PC-3 (cell line): ENCODE results near the gene TEKTIP1. TPM values are rescaled to one million over a fixed set of nuclear protein-coding genes. Genes with fewer than 3 reads are reported as not detected.

ENCODE experiments used
- ATAC-seq: fragments of 200-7000 bp; cut with Tn5 transposase; 2 replicates; pipeline ENCODE4 v1.9.1; 2020; ENCODE audit warnings: mild to moderate bottlenecking, moderate library complexity
- BruUV-seq: library from RNA; stranded (reverse); fragments of 400-500 nt; replicated peaks from 2 replicates; lab custom pipeline; 2021; lab: Mats Ljungman, UMichigan
- CTCF ChIA-PET: fragments of 300-600 bp; sonication (Branson Sonifier 250); formaldehyde crosslinking; loops from one replicate; lab custom pipeline; 2022; ENCODE audit warnings: antibody characterized with exemption; lab: Charles Lee
- POLR2A ChIA-PET: fragments of 300-600 bp; sonication (Branson Sonifier 250); formaldehyde crosslinking; loops from one replicate; lab custom pipeline; 2022; ENCODE audit warnings: antibody characterized with exemption; ENCODE audit not compliant: unreplicated experiment; lab: Charles Lee
- DNase-seq: peaks from one replicate; pipeline ENCODE4 v3.0.0-alpha.2; 2015
- H2AFZ ChIP-seq: fragments of 300-600 bp; sonication (generic); 2 replicates; pipeline ENCODE4 v1.6.0; 2016; ENCODE audit warnings: antibody characterized with exemption, low read length
- H3F3A ChIP-seq: fragments of 300-600 bp; sonication (generic); one replicate; pipeline ENCODE4 v1.6.0; 2017; ENCODE audit warnings: antibody characterized with exemption, low read length, control low read depth, mild to moderate bottlenecking; ENCODE audit not compliant: unreplicated experiment
- H3K27ac ChIP-seq: fragments of 300-600 bp; sonication (generic); 2 replicates; pipeline ENCODE4 v1.5.1; 2016; ENCODE audit warnings: mild to moderate bottlenecking, low read length
- H3K27me3 ChIP-seq: fragments of 300-600 bp; sonication (generic); 2 replicates; pipeline ENCODE4 v1.6.1; 2016; ENCODE audit warnings: low read length, mixed read lengths
- H3K36me3 ChIP-seq: fragments of 300-600 bp; sonication (generic); 2 replicates; pipeline ENCODE4 v1.6.1; 2016; ENCODE audit warnings: low read depth, mixed run types, low read length, mixed read lengths
- H3K4me1 ChIP-seq: fragments of 300-600 bp; sonication (generic); 2 replicates; pipeline ENCODE4 v1.5.1; 2016; ENCODE audit warnings: low read length; ENCODE audit not compliant: insufficient read depth
- H3K4me2 ChIP-seq: fragments of 300-600 bp; sonication (generic); 2 replicates; pipeline ENCODE4 v1.6.0; 2016; ENCODE audit warnings: low read length
- H3K4me3 ChIP-seq: fragments of 300-600 bp; sonication (generic); 2 replicates; pipeline ENCODE4 v1.5.1; 2016; ENCODE audit warnings: mild to moderate bottlenecking, low read length, mixed read lengths
- H3K79me2 ChIP-seq: fragments of 300-600 bp; sonication (generic); 2 replicates; pipeline ENCODE4 v1.6.1; 2017; ENCODE audit warnings: low read length, mixed read lengths
- H3K9ac ChIP-seq: fragments of 300-600 bp; sonication (generic); 2 replicates; pipeline ENCODE4 v1.6.0; 2016; ENCODE audit warnings: mild to moderate bottlenecking, low read length
- H3K9me2 ChIP-seq: fragments of 300-600 bp; sonication (generic); replicated peaks from 2 replicates; pipeline ENCODE4 v1.6.1; 2016; ENCODE audit warnings: mixed run types, low read length, mixed read lengths
- H3K9me3 ChIP-seq: fragments of 300-600 bp; sonication (generic); 2 replicates; pipeline ENCODE4 v1.6.1; 2016; ENCODE audit warnings: low read length, mixed read lengths
- H4K20me1 ChIP-seq: fragments of 300-600 bp; sonication (generic); 2 replicates; pipeline ENCODE4 v1.6.1; 2016; ENCODE audit warnings: low read length, mixed read lengths
- EZH2 ChIP-seq: fragments of 300-600 bp; sonication (generic); IDR thresholded peaks from one replicate; pipeline ENCODE4 v1.6.1; 2017; ENCODE audit warnings: antibody characterized with exemption, mild to moderate bottlenecking, low read length; ENCODE audit not compliant: unreplicated experiment
- EZH2phosphoT487 ChIP-seq: fragments of 300-600 bp; sonication (generic); IDR thresholded peaks from 2 replicates; pipeline ENCODE4 v1.6.1; 2018; ENCODE audit warnings: mild to moderate bottlenecking, antibody characterized with exemption, low read length, borderline replicate concordance
- intact Hi-C: fragments of 100-400 bp; cut with micrococcal nuclease; formaldehyde crosslinking; loops from 2 replicates; pipeline ENCODE4 v1.9.0; 2023
- total RNA-seq: library from RNA; depleted of rRNA; stranded (reverse); fragments of >200 nt; gene quantifications from 2 replicates; pipeline ENCODE4 v1.2.3, GENCODE V29; 2014
- TF ChIP-seq, protein P1 (sequence below): fragments of 300-600 bp; sonication (generic); conservative IDR thresholded peaks from 2 replicates; pipeline ENCODE4 v1.5.1; 2017; ENCODE audit warnings: antibody characterized with exemption, low read depth, mild to moderate bottlenecking, low read length

TEKTIP1 gene
- total RNA-seq, 1 experiment from 2014 or later: not detected

DNA sequence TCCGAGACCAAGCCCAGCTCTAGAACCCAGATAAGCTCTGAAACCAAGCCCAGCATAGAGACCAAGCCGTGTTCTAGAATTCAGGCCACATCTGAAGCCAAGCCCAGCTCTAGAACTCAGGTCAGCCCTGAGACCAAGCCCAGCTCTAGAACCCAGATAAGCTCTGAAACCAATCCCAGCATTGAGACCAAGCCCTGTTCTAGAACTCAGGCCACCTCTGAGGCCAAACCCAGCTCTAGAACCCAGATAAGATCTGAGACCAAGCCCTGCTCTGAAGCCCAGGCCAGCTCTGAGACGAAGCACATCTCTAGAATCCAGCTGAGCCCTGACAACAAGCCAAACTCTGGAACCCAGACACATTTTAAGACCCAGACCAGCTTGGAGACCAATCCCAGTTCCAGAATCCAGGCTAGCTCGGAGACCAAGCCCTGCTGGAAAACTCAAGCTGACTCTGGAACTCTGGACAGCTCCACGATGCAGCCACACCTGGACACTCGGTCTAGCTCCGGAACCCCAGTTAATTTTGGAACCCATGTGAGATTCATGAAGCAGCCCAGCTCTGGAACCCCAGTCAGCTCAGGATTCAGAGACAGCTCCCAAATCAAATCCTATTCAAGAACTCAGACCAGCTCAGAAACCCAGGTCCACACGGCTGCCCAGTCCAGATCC lies 52.2 kb downstream of the TEKTIP1 start:
- no peaks in the 10 kb centered on the region for H3K79me2 ChIP-seq
- ATAC-seq: no peak
- H3K27me3 ChIP-seq: no peaks in the 10 kb centered on the region
- H3K4me1 ChIP-seq: no peaks in the 10 kb centered on the region
- no TSS peak for BruUV-seq
- H3F3A ChIP-seq: no peaks in the 10 kb centered on the region
- H2AFZ ChIP-seq: no peak overlapping the region
- intact Hi-C loops: no loop called here
- H3K9me3 ChIP-seq: no peaks in the 10 kb centered on the region
- ChIA-PET POLR2A (no interaction called here), CTCF (no interaction called here)
- H4K20me1 ChIP-seq: no peaks in the 10 kb centered on the region
- DNase-seq: no peak
- TF ChIP-seq EZH2: no peak
- TF ChIP-seq, protein P1, sequence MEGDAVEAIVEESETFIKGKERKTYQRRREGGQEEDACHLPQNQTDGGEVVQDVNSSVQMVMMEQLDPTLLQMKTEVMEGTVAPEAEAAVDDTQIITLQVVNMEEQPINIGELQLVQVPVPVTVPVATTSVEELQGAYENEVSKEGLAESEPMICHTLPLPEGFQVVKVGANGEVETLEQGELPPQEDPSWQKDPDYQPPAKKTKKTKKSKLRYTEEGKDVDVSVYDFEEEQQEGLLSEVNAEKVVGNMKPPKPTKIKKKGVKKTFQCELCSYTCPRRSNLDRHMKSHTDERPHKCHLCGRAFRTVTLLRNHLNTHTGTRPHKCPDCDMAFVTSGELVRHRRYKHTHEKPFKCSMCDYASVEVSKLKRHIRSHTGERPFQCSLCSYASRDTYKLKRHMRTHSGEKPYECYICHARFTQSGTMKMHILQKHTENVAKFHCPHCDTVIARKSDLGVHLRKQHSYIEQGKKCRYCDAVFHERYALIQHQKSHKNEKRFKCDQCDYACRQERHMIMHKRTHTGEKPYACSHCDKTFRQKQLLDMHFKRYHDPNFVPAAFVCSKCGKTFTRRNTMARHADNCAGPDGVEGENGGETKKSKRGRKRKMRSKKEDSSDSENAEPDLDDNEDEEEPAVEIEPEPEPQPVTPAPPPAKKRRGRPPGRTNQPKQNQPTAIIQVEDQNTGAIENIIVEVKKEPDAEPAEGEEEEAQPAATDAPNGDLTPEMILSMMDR: no peak
- no peak for TF ChIP-seq EZH2phosphoT487
- no peak overlapping the region for H3K27ac ChIP-seq
- H3K36me3 ChIP-seq: no peaks in the 10 kb centered on the region
- no peak overlapping the region for H3K9ac ChIP-seq
- no peak overlapping the region for H3K4me2 ChIP-seq
- H3K9me2 ChIP-seq: no peaks in the 10 kb centered on the region
- H3K4me3 ChIP-seq: no peak overlapping the region

DNA sequence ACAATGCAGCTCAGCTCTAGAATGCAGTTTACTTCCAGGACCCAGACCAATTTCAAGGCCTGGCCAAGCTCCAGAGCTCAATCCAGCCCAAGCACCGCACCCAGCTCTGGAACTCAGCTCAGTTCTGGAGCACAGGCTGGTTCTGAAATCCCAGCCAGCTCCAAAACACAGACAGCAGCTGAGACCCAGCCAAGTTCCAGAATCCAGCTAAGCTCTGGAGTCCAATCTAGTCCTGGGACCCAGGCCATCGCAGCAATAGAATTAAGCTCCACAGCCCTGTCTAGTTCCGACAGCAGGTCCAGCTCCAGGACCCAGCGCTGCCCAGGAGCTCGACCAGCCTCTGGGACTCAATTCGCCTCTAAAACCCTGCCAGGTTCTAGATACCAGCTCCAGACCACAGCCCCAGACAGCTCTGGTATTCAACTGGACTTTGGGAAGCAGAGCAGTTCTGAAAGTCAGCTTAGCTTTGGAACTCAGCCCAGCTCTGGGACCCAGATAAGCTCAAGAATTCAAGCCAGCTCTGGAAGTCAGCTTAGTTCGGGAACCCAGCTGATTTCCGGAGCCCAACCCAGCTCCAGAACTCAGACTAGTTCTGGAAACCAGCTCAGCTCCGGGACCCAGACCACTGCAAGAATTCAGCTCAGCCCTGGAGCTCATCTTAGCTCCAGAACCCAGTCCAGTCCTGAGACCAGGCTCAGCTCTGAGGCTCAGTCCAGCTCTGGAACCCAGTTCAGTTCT lies 53.1 kb downstream of the TEKTIP1 start:
- CTCF ChIA-PET: no interaction called here
- TF ChIP-seq EZH2 (no peak), EZH2phosphoT487 (no peak)
- TF ChIP-seq, protein P1: no peak
- H3K4me2 ChIP-seq: no peak overlapping the region
- no peaks in the 10 kb centered on the region for H3K79me2 ChIP-seq
- H3K4me1 ChIP-seq: no peaks in the 10 kb centered on the region
- no peak for ATAC-seq
- H3K27ac ChIP-seq: no peak overlapping the region
- H4K20me1 ChIP-seq: no peaks in the 10 kb centered on the region
- no peak overlapping the region for H3K9ac ChIP-seq
- no peaks in the 10 kb centered on the region for H3F3A ChIP-seq
- intact Hi-C loops: no loop called here
- H3K36me3 ChIP-seq: no peaks in the 10 kb centered on the region
- H3K9me2 ChIP-seq: no peaks in the 10 kb centered on the region
- no peaks in the 10 kb centered on the region for H3K27me3 ChIP-seq
- BruUV-seq: no TSS peak
- no peak for DNase-seq
- POLR2A ChIA-PET: no interaction called here
- no peak overlapping the region for H3K4me3 ChIP-seq
- H3K9me3 ChIP-seq: no peaks in the 10 kb centered on the region
- no peak overlapping the region for H2AFZ ChIP-seq

DNA sequence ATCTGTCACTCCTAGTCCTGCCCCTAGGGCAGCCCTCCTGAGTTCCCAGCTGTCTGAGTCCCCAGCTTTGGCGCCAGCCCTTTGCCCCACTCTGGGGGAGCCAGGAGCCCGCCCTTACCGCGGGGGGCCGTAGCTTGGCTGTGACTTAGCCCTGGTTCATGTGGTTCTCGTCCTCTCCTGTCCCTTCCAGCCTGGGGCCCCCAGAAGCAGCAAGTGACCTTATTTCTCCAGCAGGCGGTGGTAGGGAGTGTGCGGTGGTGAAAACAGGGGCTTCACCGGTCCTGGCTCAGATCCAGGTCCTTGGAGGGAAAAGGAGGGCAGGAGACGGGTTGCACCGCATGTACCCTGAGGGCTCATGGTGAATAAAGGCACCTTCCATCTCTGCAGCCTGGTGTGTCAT lies 54.2 kb downstream of the TEKTIP1 start:
- H3K79me2 ChIP-seq: no peaks in the 10 kb centered on the region
- CTCF ChIA-PET: no interaction called here
- POLR2A ChIA-PET: no interaction called here
- BruUV-seq: no TSS peak
- H3K27me3 ChIP-seq: no peaks in the 10 kb centered on the region
- no peak for ATAC-seq
- intact Hi-C loops: no loop called here
- DNase-seq: no peak
- no peak overlapping the region for H3K27ac ChIP-seq
- H3K4me2 ChIP-seq: no peak overlapping the region
- no peaks in the 10 kb centered on the region for H4K20me1 ChIP-seq
- no peaks in the 10 kb centered on the region for H3K4me1 ChIP-seq
- H3K4me3 ChIP-seq: no peak overlapping the region
- TF ChIP-seq EZH2 (no peak), EZH2phosphoT487 (no peak)
- TF ChIP-seq, protein P1: no peak
- no peaks in the 10 kb centered on the region for H3K36me3 ChIP-seq
- no peaks in the 10 kb centered on the region for H3F3A ChIP-seq
- H3K9me3 ChIP-seq: no peaks in the 10 kb centered on the region
- no peak overlapping the region for H2AFZ ChIP-seq
- no peaks in the 10 kb centered on the region for H3K9me2 ChIP-seq
- no peak overlapping the region for H3K9ac ChIP-seq
